Retinal pigment epithelial cell (primary cell): ENCODE data around the gene MLF2.

Experiments
- DNase-seq: peaks from one replicate; pipeline ENCODE4 v3.0.0-alpha.2; 2010; ENCODE audit warnings: low read depth
- H3K4me3 ChIP-seq: 2 replicates; pipeline ENCODE4 v1.5.1; 2011; ENCODE audit warnings: mild to moderate bottlenecking, low read length, control low read depth, moderate library complexity
- CTCF ChIP-seq: conservative IDR thresholded peaks from 2 replicates; pipeline ENCODE4 v1.5.1; 2011; ENCODE audit warnings: low read depth, low read length, control low read depth, inconsistent platforms

The MLF2 gene

DNA sequence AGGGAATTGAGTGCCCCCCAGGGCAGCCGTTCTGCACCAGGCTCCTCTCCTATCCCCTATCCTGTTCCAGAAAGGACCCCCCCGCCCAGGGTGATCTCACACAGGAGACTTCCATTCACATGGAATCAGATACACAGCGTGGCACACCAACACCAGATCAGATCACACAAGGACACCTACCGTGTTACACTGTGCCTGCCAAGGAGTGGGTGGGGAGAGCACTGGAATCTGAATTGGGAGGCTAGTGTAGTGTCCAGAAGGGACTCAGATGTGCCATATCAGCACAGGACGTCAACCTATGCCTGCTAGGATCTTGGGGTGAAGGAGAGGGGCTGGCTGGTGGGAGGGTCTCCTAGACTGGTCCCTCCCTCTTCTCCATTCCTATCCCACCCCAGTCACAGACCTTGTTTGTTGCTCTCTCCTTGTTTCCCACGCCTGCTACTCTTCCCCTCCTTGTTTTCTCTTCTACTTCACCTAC is 15.5 kb upstream of the MLF2 start:
- no peak for DNase-seq
- no peak for TF ChIP-seq CTCF
- H3K4me3 ChIP-seq, result peak overlapping the region; percentile 88

- H3K4me3 ChIP-seq, result peak overlapping the region; percentile 88
- TF ChIP-seq CTCF, result no peak
- no peak for DNase-seq
Measured at GRCh38 chr12:6767353-6768319, 14.7 kb upstream of the MLF2 start.

- TF ChIP-seq CTCF, result peak; percentile 48
- H3K4me3 ChIP-seq, result peak overlapping the region; percentile 88
- no peak for DNase-seq
Measured at GRCh38 chr12:6766651-6767349, 13.9 kb upstream of the MLF2 start.

- TF ChIP-seq CTCF, result no peak
- peak within 1 kb of the TSS; percentile 88 for H3K4me3 ChIP-seq
- DNase-seq, result no peak
Measured at GRCh38 chr12:6765634-6766581, 13.0 kb upstream of the MLF2 start, which contains the start of gene PTMS. Gene PTMS, plus strand, starts transcription at chr12:6766363. Its CDS starts 343 bp downstream, at chr12:6766706.

GRCh38 chr12:6765048-6765633 is 12.2 kb upstream of the MLF2 start:
- TF ChIP-seq CTCF, result no peak
- DNase-seq, result no peak
- no peak overlapping the region for H3K4me3 ChIP-seq
